Gastroesophageal sphincter (tissue), 4 donors: ENCODE results near the gene GPR61. TPM values are rescaled to one million over a fixed set of nuclear protein-coding genes. Genes with fewer than 3 reads are reported as not detected.
A peak's percentile ranks its signal among the peaks of the same experiment; 100 is the strongest.

Experiments used
- ATAC-seq: fragments of 150-250 bp; one replicate; pipeline ENCODE4 v1.9.1; 2016; ENCODE audit warnings: mild to moderate bottlenecking, moderate library complexity
- H3K27ac ChIP-seq, 4 donors: fragments of 200-600 bp; sonication (generic) in 3 of 4; 1 replicate in 3 of 4; 2 replicates in 1 of 4; pipeline ENCODE4 v1.5.1; 2016 to 2019
- H3K27me3 ChIP-seq: fragments of 200-600 bp; sonication (generic); one replicate; pipeline ENCODE4 v1.5.1; 2019
- H3K36me3 ChIP-seq, 2 donors: fragments of 200-600 bp; sonication (generic); one replicate each; pipeline ENCODE4 v1.5.1; 2019; ENCODE audit warnings: control low read depth in 1 of 2
- H3K4me1 ChIP-seq, 3 donors: fragments of 200-600 bp; sonication (generic); 1 replicate in 2 of 3; 2 replicates in 1 of 3; pipeline ENCODE4 v1.5.1; 2016 to 2019; ENCODE audit warnings: control low read depth in 2 of 3
- H3K4me3 ChIP-seq, 2 donors: fragments of 200-600 bp; sonication (generic); one replicate each; pipeline ENCODE4 v1.5.1; 2019; ENCODE audit warnings: mild to moderate bottlenecking in 1 of 2, moderate library complexity in 1 of 2
- H3K9me3 ChIP-seq, 3 donors: fragments of 200-600 bp; sonication (generic); one replicate each; pipeline ENCODE4 v1.5.1; 2017 to 2019; ENCODE audit warnings: control low read depth in 2 of 3
- EP300 ChIP-seq: sonication (generic); formaldehyde crosslinking; IDR thresholded peaks from one replicate; pipeline ENCODE4 v1.6.1; 2017; ENCODE audit warnings: antibody characterized with exemption, mild to moderate bottlenecking
- POLR2A ChIP-seq, 2 donors: fragments of 450-650 bp; IDR thresholded peaks; one replicate each; pipeline ENCODE4 v1.6.1; 2017; ENCODE audit warnings: antibody characterized with exemption in 2 of 2, mild to moderate bottlenecking in 2 of 2, moderate library complexity in 1 of 2
- POLR2AphosphoS5 ChIP-seq: sonication (generic); formaldehyde crosslinking; IDR thresholded peaks from one replicate; pipeline ENCODE4 v1.6.1; 2017; ENCODE audit warnings: antibody characterized with exemption
- WGBS, 2 donors: methylation state at CpG; one replicate each; pipeline ENCODE4 v1.1.5; 2018; ENCODE audit warnings: low coverage in 1 of 2; 5-methylcytosine and 5-hydroxymethylcytosine counted together
- total RNA-seq, 4 donors: library from RNA; depleted of rRNA; stranded (reverse); fragments of >200 nt; gene quantifications; one replicate each; pipeline ENCODE4 v1.1.0, GENCODE V29; 2016
- TF ChIP-seq, protein P1 (sequence below), 4 experiments: fragments of 200-600 bp in 2 of 4; fragments of 450-650 bp in 2 of 4; sonication (generic) in 1 of 4; IDR thresholded peaks; one replicate each; pipeline ENCODE4 v1.5.1; 2017 to 2019; ENCODE audit warnings: antibody characterized with exemption in 4 of 4, mild to moderate bottlenecking in 2 of 4, moderate library complexity in 2 of 4

Gene GPR61
- total RNA-seq, 4 donors from 2014 or later, result not detected

DNA sequence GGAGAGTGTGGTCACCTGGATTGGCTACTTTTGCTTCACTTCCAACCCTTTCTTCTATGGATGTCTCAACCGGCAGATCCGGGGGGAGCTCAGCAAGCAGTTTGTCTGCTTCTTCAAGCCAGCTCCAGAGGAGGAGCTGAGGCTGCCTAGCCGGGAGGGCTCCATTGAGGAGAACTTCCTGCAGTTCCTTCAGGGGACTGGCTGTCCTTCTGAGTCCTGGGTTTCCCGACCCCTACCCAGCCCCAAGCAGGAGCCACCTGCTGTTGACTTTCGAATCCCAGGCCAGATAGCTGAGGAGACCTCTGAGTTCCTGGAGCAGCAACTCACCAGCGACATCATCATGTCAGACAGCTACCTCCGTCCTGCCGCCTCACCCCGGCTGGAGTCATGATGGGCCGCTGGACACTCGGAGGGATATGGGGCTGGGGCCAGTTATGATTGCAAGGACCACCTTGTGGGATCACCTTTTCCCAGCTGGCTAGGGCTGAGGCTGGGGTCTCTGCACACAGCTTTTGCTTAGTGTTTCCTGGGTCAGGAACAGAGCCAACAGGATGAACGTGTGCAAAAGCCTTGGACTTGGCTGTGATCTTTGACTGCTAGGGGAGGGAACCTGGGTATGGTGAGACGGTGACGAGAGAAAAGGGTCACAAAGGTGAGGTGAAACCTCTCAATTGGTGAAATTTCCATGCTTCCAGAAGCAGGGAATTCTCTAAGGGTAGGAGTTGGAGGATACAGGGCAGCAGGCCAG, 4.5 kb downstream of the GPR61 start:
- Histone ChIP-seq H3K27ac (no peak overlapping the region), H3K4me1 (peaks cover 5 to 21% (median 5%) of the 10 kb centered on the region in 3 donors), H3K4me3 (no peak overlapping the region), H3K36me3 (no peaks in the 10 kb centered on the region), H3K27me3 (no peaks in the 10 kb centered on the region), H3K9me3 (no peaks in the 10 kb centered on the region)
- WGBS, 2 donors, result 35 to 37% methylated on average over 2 to 3 of the region's 14 CpGs
- TF ChIP-seq, protein P1, sequence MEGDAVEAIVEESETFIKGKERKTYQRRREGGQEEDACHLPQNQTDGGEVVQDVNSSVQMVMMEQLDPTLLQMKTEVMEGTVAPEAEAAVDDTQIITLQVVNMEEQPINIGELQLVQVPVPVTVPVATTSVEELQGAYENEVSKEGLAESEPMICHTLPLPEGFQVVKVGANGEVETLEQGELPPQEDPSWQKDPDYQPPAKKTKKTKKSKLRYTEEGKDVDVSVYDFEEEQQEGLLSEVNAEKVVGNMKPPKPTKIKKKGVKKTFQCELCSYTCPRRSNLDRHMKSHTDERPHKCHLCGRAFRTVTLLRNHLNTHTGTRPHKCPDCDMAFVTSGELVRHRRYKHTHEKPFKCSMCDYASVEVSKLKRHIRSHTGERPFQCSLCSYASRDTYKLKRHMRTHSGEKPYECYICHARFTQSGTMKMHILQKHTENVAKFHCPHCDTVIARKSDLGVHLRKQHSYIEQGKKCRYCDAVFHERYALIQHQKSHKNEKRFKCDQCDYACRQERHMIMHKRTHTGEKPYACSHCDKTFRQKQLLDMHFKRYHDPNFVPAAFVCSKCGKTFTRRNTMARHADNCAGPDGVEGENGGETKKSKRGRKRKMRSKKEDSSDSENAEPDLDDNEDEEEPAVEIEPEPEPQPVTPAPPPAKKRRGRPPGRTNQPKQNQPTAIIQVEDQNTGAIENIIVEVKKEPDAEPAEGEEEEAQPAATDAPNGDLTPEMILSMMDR (IDR thresholded peaks at IDR 0.05), result no peak
- TF ChIP-seq POLR2A (IDR thresholded peaks at IDR 0.05) (no peak), POLR2AphosphoS5 (no peak), EP300 (no peak)
- ATAC-seq, result no peak

DNA sequence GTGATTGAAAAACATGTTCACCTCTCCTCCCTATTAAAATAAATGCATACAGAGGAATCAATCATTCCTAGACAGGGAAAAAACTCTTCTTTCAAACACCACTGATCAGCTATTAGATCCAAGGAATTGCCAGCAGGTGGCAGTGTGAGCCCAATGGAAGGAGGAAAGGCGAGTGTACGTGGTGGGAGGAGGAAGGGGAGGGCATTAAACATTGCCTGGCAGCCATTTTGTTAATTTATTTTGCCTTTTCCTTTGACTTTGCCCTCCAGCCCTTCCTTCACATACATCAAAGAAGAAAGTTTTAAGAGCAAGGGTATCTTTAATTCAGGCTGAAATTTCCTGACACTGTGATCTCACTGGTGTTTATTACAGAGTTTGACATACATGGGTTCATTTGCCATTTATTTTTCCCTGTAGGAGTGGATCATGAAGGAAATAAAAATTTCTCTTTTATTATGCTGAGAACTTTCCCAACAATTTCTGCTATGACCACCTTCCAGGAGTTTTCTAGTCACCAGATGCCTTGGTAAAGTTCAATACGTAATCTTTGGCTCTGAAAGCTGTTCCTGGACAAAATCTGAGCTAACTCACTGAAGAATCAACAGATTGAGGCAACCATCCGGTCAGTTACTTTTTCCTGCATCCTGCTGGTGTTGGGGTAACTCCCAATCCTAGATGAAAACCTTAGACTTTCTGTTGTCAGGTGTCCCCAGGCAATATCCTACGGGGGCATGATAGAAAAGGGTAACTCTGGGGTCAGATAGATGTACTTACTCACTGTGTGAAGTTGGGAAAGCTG, 6.8 kb downstream of the GPR61 start:
- H3K9me3 ChIP-seq, result no peaks in the 10 kb centered on the region
- peaks cover 5 to 44% (median 12%) of the 10 kb centered on the region in 3 donors for H3K4me1 ChIP-seq
- H3K36me3 ChIP-seq, result no peaks in the 10 kb centered on the region
- TF ChIP-seq POLR2AphosphoS5 (no peak), EP300 (no peak), POLR2A (IDR thresholded peaks at IDR 0.05) (no peak)
- TF ChIP-seq, protein P1 (IDR thresholded peaks at IDR 0.05), result peak in 3 of 4 experiments; percentile 91 to 94 (median 92)
- 35 to 41% methylated on average over 5 of the region's 5 CpGs for WGBS, 2 donors
- H3K27ac ChIP-seq, result peak overlapping the region; percentile 62 to 97 (median 96)
- H3K4me3 ChIP-seq, result peak overlapping the region in 1 of 2 donors; percentile 14
- peak; percentile 71 for ATAC-seq
- no peaks in the 10 kb centered on the region for H3K27me3 ChIP-seq

DNA sequence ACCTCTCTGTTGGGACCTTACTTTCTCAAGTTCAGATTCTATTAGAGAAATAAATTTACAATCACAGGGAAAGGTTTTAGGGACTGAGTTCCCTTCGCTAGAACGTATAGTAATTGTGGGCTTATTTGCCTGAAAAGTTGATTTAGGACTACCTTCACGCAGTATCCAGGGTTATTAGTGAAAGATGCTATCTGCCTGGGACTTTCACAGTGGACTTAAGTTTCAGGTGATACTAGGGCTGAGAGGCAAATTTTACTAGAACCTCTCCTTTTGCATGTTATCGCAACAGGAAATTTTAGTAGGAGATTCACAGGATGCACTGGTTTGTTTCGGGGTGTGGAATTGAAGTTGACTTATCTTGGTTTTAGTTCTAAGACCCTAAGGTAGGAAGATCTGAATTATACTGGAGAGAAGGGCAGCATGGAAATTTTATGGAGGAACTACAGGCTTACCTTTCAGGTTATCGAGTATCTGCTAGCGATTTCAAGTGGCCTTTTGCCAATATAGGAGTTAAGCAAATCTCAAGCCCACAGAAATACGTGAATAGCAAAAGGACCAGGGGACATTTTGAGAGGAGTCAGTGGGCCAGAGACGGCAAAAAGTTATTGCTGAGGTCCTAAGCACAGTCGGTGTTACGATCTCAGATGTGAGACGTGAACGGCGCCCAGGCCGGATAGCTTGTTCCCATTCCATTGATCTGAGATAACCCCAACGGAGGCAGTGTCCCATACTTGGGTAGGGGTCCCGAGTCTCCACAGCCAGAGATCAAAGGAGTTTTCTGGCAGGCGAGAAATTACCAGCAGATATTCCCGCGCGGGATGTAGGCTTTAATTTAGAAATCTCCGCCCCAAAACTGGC, 8.0 kb downstream of the GPR61 start:
- peak overlapping the region; percentile 87 to 92 for H3K4me3 ChIP-seq
- H3K27ac ChIP-seq, result peak overlapping the region; percentile 94 to 97 (median 96)
- peaks cover 5 to 55% (median 12%) of the 10 kb centered on the region in 3 donors for H3K4me1 ChIP-seq
- H3K36me3 ChIP-seq, result no peaks in the 10 kb centered on the region
- H3K9me3 ChIP-seq, result no peaks in the 10 kb centered on the region
- no peaks in the 10 kb centered on the region for H3K27me3 ChIP-seq
- 9 to 12% methylated on average over 20 to 21 of the region's 22 CpGs for WGBS, 2 donors
- TF ChIP-seq, protein P1 (IDR thresholded peaks at IDR 0.05), result no peak
- no peak for TF ChIP-seq POLR2A (IDR thresholded peaks at IDR 0.05)
- TF ChIP-seq EP300, result no peak
- no peak for TF ChIP-seq POLR2AphosphoS5
- ATAC-seq, result peak; percentile 19

DNA sequence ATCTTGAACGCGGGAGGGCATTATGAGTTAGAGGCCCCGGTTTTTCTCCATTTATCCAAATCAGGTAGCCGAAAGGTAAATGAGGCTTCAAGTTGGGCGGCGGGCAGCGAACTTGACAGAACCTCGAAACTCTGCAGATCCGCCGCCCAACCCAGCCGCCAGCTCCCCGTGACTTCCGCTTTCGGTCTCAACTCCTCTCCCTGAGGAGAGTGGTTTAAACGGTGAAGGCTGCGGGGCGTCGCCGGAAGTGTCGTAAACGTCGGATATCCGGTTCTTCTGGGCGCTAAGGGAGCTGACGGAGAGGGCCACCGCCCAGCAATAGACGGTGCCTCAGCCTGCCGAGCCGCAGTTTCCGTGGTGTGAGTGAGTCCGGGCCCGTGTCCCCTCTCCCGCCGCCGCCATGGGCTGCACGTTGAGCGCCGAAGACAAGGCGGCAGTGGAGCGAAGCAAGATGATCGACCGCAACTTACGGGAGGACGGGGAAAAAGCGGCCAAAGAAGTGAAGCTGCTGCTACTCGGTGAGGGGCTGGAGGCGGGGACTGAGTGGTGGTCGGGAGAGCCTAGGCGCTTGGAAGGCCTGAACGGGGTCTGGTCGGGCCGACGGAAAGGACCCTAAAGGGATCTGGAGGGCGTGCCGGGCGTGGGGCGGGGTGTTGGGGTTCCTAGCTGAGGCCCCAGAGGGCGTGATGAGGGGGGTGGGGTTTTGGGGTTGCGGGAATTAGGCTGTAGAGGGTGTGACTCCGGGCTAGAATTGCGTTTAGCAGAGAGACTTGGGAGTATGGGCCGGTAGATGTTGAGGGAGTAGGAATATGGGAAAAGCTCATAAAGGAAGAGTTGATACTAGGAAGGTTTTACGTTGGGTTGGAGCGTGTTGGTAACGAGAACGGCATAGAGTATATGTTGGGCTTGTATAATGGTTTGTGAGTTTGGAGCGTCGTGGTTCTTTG, 8.9 kb downstream of the GPR61 start, which contains the start of gene GNAI3:
Gene GNAI3 (plus strand): TSS at position 295 of the 947 bp plus-strand sequence. CDS start 106 bp downstream, at position 401.
- WGBS, 2 donors, result 0% methylated on average over 16 to 17 of the region's 68 CpGs
- peak; percentile 98 for ATAC-seq

More for the DNA sequence above, 8.9 kb downstream of the GPR61 start, which contains the start of gene GNAI3:
- Histone ChIP-seq H3K4me1 (peaks cover 5 to 64% (median 12%) of the 10 kb centered on the region in 3 donors), H3K4me3 (peak within 1 kb of the TSS; percentile 87 to 92), H3K27me3 (no peaks in the 10 kb centered on the region), H3K9me3 (no peaks in the 10 kb centered on the region), H3K36me3 (no peaks in the 10 kb centered on the region), H3K27ac (peak within 1 kb of the TSS; percentile 94 to 97 (median 96))
- TF ChIP-seq POLR2A (IDR thresholded peaks at IDR 0.05) (peak; percentile 96), EP300 (no peak), POLR2AphosphoS5 (peak; percentile 99)
- TF ChIP-seq, protein P1 (IDR thresholded peaks at IDR 0.05), result peak in 2 of 4 experiments; percentile 4 to 6
